ENCODE measurements around the gene GPC6. TPM values are rescaled to one million over a fixed set of nuclear protein-coding genes. Genes with fewer than 3 reads are reported as not detected.

Gene GPC6
- total and polyA plus RNA-seq, 2 donors (not counting 3 experiments of a cell fraction or from before 2014, with no cell fraction given), result 0.01 TPM; not detected in 1

- ChIA-PET CTCF (no interaction called here), POLR2A (no interaction called here)
- no peak overlapping the region for H3K4me2 ChIP-seq (ENCODE audit: insufficient read depth, low read length)
- no peak overlapping the region for H3K27ac ChIP-seq (ENCODE audit: insufficient read depth, low read depth, low read length)
- H3K36me3 ChIP-seq (ENCODE audit: control insufficient read depth in 2 of 2, extremely low read depth in 1 of 2, insufficient read depth in 2 of 2, low read length in 2 of 2), result no peaks in the 10 kb centered on the region
- no peaks in the 10 kb centered on the region for H4K20me1 ChIP-seq (replicated peaks; ENCODE audit: control insufficient read depth, extremely low read depth, insufficient read depth, low read length)
- H3K9me1 ChIP-seq (replicated peaks; ENCODE audit: control insufficient read depth, extremely low read depth, insufficient read depth, low read length), result no peaks in the 10 kb centered on the region
- no peaks in the 10 kb centered on the region for H3K4me1 ChIP-seq (ENCODE audit: control insufficient read depth, extremely low read depth, insufficient read depth, low read length)
- H3K79me2 ChIP-seq (ENCODE audit: control insufficient read depth, insufficient read depth, low read length), result no peaks in the 10 kb centered on the region
- H3K27me3 ChIP-seq (ENCODE audit: control insufficient read depth in 2 of 2, insufficient read depth in 2 of 2, low read length in 2 of 2), result no peaks in the 10 kb centered on the region
- intact Hi-C loops (cut with micrococcal nuclease), result no loop called here
- no peak overlapping the region for H3K4me3 ChIP-seq (replicated peaks in 1 of 3; ENCODE audit: insufficient read depth in 1 of 3, low read depth in 1 of 3, low read length in 3 of 3)
- FAIRE-seq, result peak; percentile 8
- no peak for DNase-seq (ENCODE audit: low read depth, low spot score)
- H3K9ac ChIP-seq (replicated peaks; ENCODE audit: extremely low read depth, insufficient read depth, low read length), result no peak overlapping the region
- H2AFZ ChIP-seq (ENCODE audit: low read depth, low read length), result no peak overlapping the region
- dilution Hi-C loops (cut with MboI; ENCODE audit: extremely low pct_ligation_motif_present, low sequenced_read_pairs), result no loop called here
- no peak for TF ChIP-seq FOS (IDR thresholded peaks at IDR 0.05; ENCODE audit: borderline replicate concordance, insufficient read depth, low read length)
- no peak for TF ChIP-seq MYC (IDR thresholded peaks at IDR 0.05; ENCODE audit: low read depth, low read length)
- TF ChIP-seq MAX (IDR thresholded peaks at IDR 0.05; ENCODE audit: insufficient read depth, insufficient read length), result no peak
- H3K9me3 ChIP-seq (replicated peaks; ENCODE audit: control insufficient read depth, insufficient read depth, low read length), result peaks cover 3% of the 10 kb centered on the region
- no TSS peak for BruUV-seq (replicated peaks)
Measured at GRCh38 chr13:93341517-93341916, 114.9 kb downstream of the GPC6 start.

- no peaks in the 10 kb centered on the region for H3K9me1 ChIP-seq (replicated peaks; ENCODE audit: control insufficient read depth, extremely low read depth, insufficient read depth, low read length)
- no peak for TF ChIP-seq POLR2A (IDR thresholded peaks at IDR 0.05; ENCODE audit: low read depth, low read length)
- TF ChIP-seq FOS (IDR thresholded peaks at IDR 0.05; ENCODE audit: borderline replicate concordance, insufficient read depth, low read length), result no peak
- TF ChIP-seq EZH2 (IDR thresholded peaks at IDR 0.05; ENCODE audit: borderline replicate concordance, low read depth, low read length, severe bottlenecking), result no peak
- no peak for TF ChIP-seq POLR2AphosphoS5 (IDR thresholded peaks at IDR 0.05; ENCODE audit: insufficient read depth, low read depth, low read length)
- TF ChIP-seq CTCF (IDR thresholded peaks at IDR 0.05; ENCODE audit: extremely low read depth in 1 of 2, insufficient read depth in 1 of 2, low read depth in 1 of 2, low read length in 2 of 2), result no peak
- no peak for TF ChIP-seq GATA2 (IDR thresholded peaks at IDR 0.05; ENCODE audit: insufficient read depth, insufficient read length, low read depth, low read length)
- TF ChIP-seq MYC (IDR thresholded peaks at IDR 0.05; ENCODE audit: low read depth, low read length), result no peak
- no peak for TF ChIP-seq MAX (IDR thresholded peaks at IDR 0.05; ENCODE audit: insufficient read depth, insufficient read length)
- TF ChIP-seq JUN (IDR thresholded peaks at IDR 0.05; ENCODE audit: borderline replicate concordance, insufficient read depth, insufficient read length, low read depth), result no peak
- ChIA-PET CTCF (no interaction called here), POLR2A (no interaction called here)
- intact Hi-C loops (cut with micrococcal nuclease) (no loop called here), dilution Hi-C loops (cut with MboI; ENCODE audit: extremely low pct_ligation_motif_present, low sequenced_read_pairs) (no loop called here)
- no peak for DNase-seq (ENCODE audit: low read depth, low spot score)
- H4K20me1 ChIP-seq (replicated peaks; ENCODE audit: control insufficient read depth, extremely low read depth, insufficient read depth, low read length), result no peaks in the 10 kb centered on the region
- no peaks in the 10 kb centered on the region for H3K79me2 ChIP-seq (ENCODE audit: control insufficient read depth, insufficient read depth, low read length)
- H3K27me3 ChIP-seq (ENCODE audit: control insufficient read depth in 2 of 2, insufficient read depth in 2 of 2, low read length in 2 of 2), result no peaks in the 10 kb centered on the region
- H3K36me3 ChIP-seq (ENCODE audit: control insufficient read depth in 2 of 2, extremely low read depth in 1 of 2, insufficient read depth in 2 of 2, low read length in 2 of 2), result no peaks in the 10 kb centered on the region
- no peak overlapping the region for H3K4me3 ChIP-seq (replicated peaks in 1 of 3; ENCODE audit: insufficient read depth in 1 of 3, low read depth in 1 of 3, low read length in 3 of 3)
- no peak for FAIRE-seq
- H2AFZ ChIP-seq (ENCODE audit: low read depth, low read length), result no peak overlapping the region
- H3K4me2 ChIP-seq (ENCODE audit: insufficient read depth, low read length), result no peak overlapping the region
- BruUV-seq (replicated peaks), result no TSS peak
- peaks cover 3% of the 10 kb centered on the region for H3K9me3 ChIP-seq (replicated peaks; ENCODE audit: control insufficient read depth, insufficient read depth, low read length)
- no peak overlapping the region for H3K27ac ChIP-seq (ENCODE audit: insufficient read depth, low read depth, low read length)
- H3K4me1 ChIP-seq (ENCODE audit: control insufficient read depth, extremely low read depth, insufficient read depth, low read length), result no peaks in the 10 kb centered on the region
- H3K9ac ChIP-seq (replicated peaks; ENCODE audit: extremely low read depth, insufficient read depth, low read length), result no peak overlapping the region
Measured at GRCh38 chr13:93343097-93343496, 116.5 kb downstream of the GPC6 start.

Data from endothelial cell of umbilical vein (primary cell).